GM21619 (cell line): Measurements from ENCODE around the gene ATP10B.
A peak's percentile ranks its signal among the peaks of the same experiment; 100 is the strongest.
"Not testable (repeated sequence)": the region's sequence is repeated elsewhere in the genome, so short reads cannot be mapped to it uniquely, and the experiment has no call there.

Experiments
- ATAC-seq: cut with Tn5 transposase; IDR thresholded peaks from one replicate; pipeline ENCODE4 v1.9.1; 2021; ENCODE audit not compliant: unreplicated experiment

Gene ATP10B

GRCh38 chr5:160833806-160834205, 18.2 kb downstream of the ATP10B start:
- no peak for ATAC-seq

- ATAC-seq, result no peak
Observed at GRCh38 chr5:160831801-160832200, 20.2 kb downstream of the ATP10B start.

GRCh38 chr5:160824301-160825001, 27.6 kb downstream of the ATP10B start:
- no peak for ATAC-seq

GRCh38 chr5:160812996-160813395, 39.0 kb downstream of the ATP10B start:
- ATAC-seq, result not testable (repeated sequence)

GRCh38 chr5:160805376-160805775, 46.6 kb downstream of the ATP10B start:
- no peak for ATAC-seq

GRCh38 chr5:160802592-160802991, 49.4 kb downstream of the ATP10B start:
- no peak for ATAC-seq

- no peak for ATAC-seq
Observed at GRCh38 chr5:160800375-160801275, 51.4 kb downstream of the ATP10B start.

- ATAC-seq, result peak; percentile 66
Observed at GRCh38 chr5:160799184-160799583, 52.8 kb downstream of the ATP10B start.

GRCh38 chr5:160797020-160797419, 55.0 kb downstream of the ATP10B start:
- ATAC-seq, result no peak

GRCh38 chr5:160793530-160793899, 58.5 kb downstream of the ATP10B start:
- ATAC-seq, result no peak

GRCh38 chr5:160792732-160793529, 59.1 kb downstream of the ATP10B start:
- ATAC-seq, result no peak

- ATAC-seq, result no peak
Observed at GRCh38 chr5:160792281-160792680, 59.7 kb downstream of the ATP10B start.

- no peak for ATAC-seq
Observed at GRCh38 chr5:160789219-160789859, 62.7 kb downstream of the ATP10B start.

- ATAC-seq, result no peak
Observed at GRCh38 chr5:160788102-160788660, 63.8 kb downstream of the ATP10B start.

GRCh38 chr5:160787240-160787639, 64.8 kb downstream of the ATP10B start:
- peak; percentile 56 for ATAC-seq

GRCh38 chr5:160774666-160775315, 77.2 kb downstream of the ATP10B start:
- no peak for ATAC-seq

GRCh38 chr5:160773646-160774410, 78.2 kb downstream of the ATP10B start:
- ATAC-seq, result no peak

- no peak for ATAC-seq
Observed at GRCh38 chr5:160772854-160773253, 79.2 kb downstream of the ATP10B start.

GRCh38 chr5:160770718-160771117, 81.3 kb downstream of the ATP10B start:
- ATAC-seq, result no peak
